ENCODE results near the gene AGBL4. TPM values are rescaled to one million over a fixed set of nuclear protein-coding genes. Genes with fewer than 3 reads are reported as not detected.

Gene AGBL4
- total RNA-seq, 1 donor from 2014 or later: not detected

GRCh38 chr1:48661726-48662463 lies 1361.9 kb downstream of the AGBL4 start:
- intact Hi-C loops (cut with micrococcal nuclease): no loop called here

- intact Hi-C loops (cut with micrococcal nuclease): no loop called here
Observed at GRCh38 chr1:48659801-48660200, 1364.0 kb downstream of the AGBL4 start.

- intact Hi-C loops (cut with micrococcal nuclease): no loop called here
Observed at GRCh38 chr1:48657413-48657812, 1366.3 kb downstream of the AGBL4 start.

GRCh38 chr1:48654606-48655210 lies 1369.0 kb downstream of the AGBL4 start:
- intact Hi-C loops (cut with micrococcal nuclease): no loop called here

- intact Hi-C loops (cut with micrococcal nuclease): no loop called here
Observed at GRCh38 chr1:48652334-48652733, 1371.4 kb downstream of the AGBL4 start.

GRCh38 chr1:48649880-48650279 lies 1373.9 kb downstream of the AGBL4 start:
- intact Hi-C loops (cut with micrococcal nuclease): no loop called here

- intact Hi-C loops (cut with micrococcal nuclease): no loop called here
Observed at GRCh38 chr1:48645883-48646282, 1377.9 kb downstream of the AGBL4 start.

GRCh38 chr1:48644905-48645605 lies 1378.7 kb downstream of the AGBL4 start:
- intact Hi-C loops (cut with micrococcal nuclease): no loop called here

- intact Hi-C loops (cut with micrococcal nuclease): no loop called here
Observed at GRCh38 chr1:48644190-48644900, 1379.4 kb downstream of the AGBL4 start.

- intact Hi-C loops (cut with micrococcal nuclease): no loop called here
Observed at GRCh38 chr1:48643193-48643592, 1380.6 kb downstream of the AGBL4 start.

GRCh38 chr1:48640836-48641492 lies 1382.8 kb downstream of the AGBL4 start:
- intact Hi-C loops (cut with micrococcal nuclease): no loop called here

- intact Hi-C loops (cut with micrococcal nuclease): no loop called here
Observed at GRCh38 chr1:48629867-48630266, 1393.9 kb downstream of the AGBL4 start.

GRCh38 chr1:48627486-48627885 lies 1396.3 kb downstream of the AGBL4 start:
- intact Hi-C loops (cut with micrococcal nuclease): no loop called here

- intact Hi-C loops (cut with micrococcal nuclease): no loop called here
Observed at GRCh38 chr1:48619539-48619938, 1404.2 kb downstream of the AGBL4 start.

GRCh38 chr1:48617252-48617651 lies 1406.5 kb downstream of the AGBL4 start:
- intact Hi-C loops (cut with micrococcal nuclease): no loop called here

GRCh38 chr1:48616710-48617109 lies 1407.0 kb downstream of the AGBL4 start:
- intact Hi-C loops (cut with micrococcal nuclease): no loop called here

GRCh38 chr1:48611841-48612240 lies 1411.9 kb downstream of the AGBL4 start:
- intact Hi-C loops (cut with micrococcal nuclease): no loop called here

GRCh38 chr1:48610628-48611542 lies 1412.9 kb downstream of the AGBL4 start:
- intact Hi-C loops (cut with micrococcal nuclease): no loop called here

GRCh38 chr1:48608882-48609281 lies 1414.9 kb downstream of the AGBL4 start:
- intact Hi-C loops (cut with micrococcal nuclease): no loop called here

- intact Hi-C loops (cut with micrococcal nuclease): no loop called here
Observed at GRCh38 chr1:48603222-48603621, 1420.5 kb downstream of the AGBL4 start.
